IMR-90 (cell line): Measurements from ENCODE around the gene SCTR. TPM values are rescaled to one million over a fixed set of nuclear protein-coding genes. Genes with fewer than 3 reads are reported as not detected.

Experiments used
- ATAC-seq: fragments of 200-7000 bp; cut with Tn5 transposase; 2 replicates; pipeline ENCODE4 v1.9.1; 2020; ENCODE audit warnings: low read depth, mild to moderate bottlenecking, moderate library complexity
- BruUV-seq: library from RNA; stranded (reverse); fragments of 400-500 nt; replicated peaks from 2 replicates; lab custom pipeline; 2021; lab: Mats Ljungman, UMichigan
- CTCF ChIA-PET: fragments of 300-600 bp; formaldehyde crosslinking; extraction: SDS; loops from one replicate; lab custom pipeline; 2021; ENCODE audit warnings: antibody characterized with exemption; lab: Yijun Ruan, JAX
- POLR2A ChIA-PET: fragments of 300-600 bp; sonication (Branson Sonifier 250); formaldehyde crosslinking; loops from one replicate; lab custom pipeline; 2022; ENCODE audit warnings: antibody characterized with exemption; ENCODE audit not compliant: unreplicated experiment; lab: Charles Lee
- DNase-seq: peaks from one replicate; pipeline ENCODE4 v3.0.0; 2013
- H2AFZ ChIP-seq: replicated peaks from 2 replicates; pipeline ENCODE3; 2013; ENCODE audit warnings: low read length, mild to moderate bottlenecking; ENCODE audit not compliant: poor library complexity
- H2AK5ac ChIP-seq: 2 replicates; pipeline ENCODE4 v1.6.1; 2013; ENCODE audit warnings: low read depth, low read length, inconsistent platforms
- H2AK9ac ChIP-seq: replicated peaks from 2 replicates; pipeline ENCODE3; 2013; ENCODE audit warnings: mild to moderate bottlenecking, low read depth, low read length, moderate library complexity; ENCODE audit not compliant: poor library complexity
- H2BK120ac ChIP-seq: 2 replicates; pipeline ENCODE4 v1.6.1; 2013; ENCODE audit warnings: low read depth, low read length, inconsistent platforms
- H2BK15ac ChIP-seq: 3 replicates; pipeline ENCODE4 v1.6.1; 2013; ENCODE audit warnings: low read depth, low read length, inconsistent platforms
- H2BK20ac ChIP-seq: 2 replicates; pipeline ENCODE4 v1.6.1; 2013; ENCODE audit warnings: low read depth, mild to moderate bottlenecking, inconsistent platforms, low read length, moderate library complexity
- H2BK5ac ChIP-seq: 2 replicates; pipeline ENCODE4 v1.6.1; 2013; ENCODE audit warnings: mild to moderate bottlenecking, low read depth, low read length, inconsistent platforms; ENCODE audit not compliant: poor library complexity, severe bottlenecking
- H3K14ac ChIP-seq: replicated peaks from 2 replicates; pipeline ENCODE4 v1.6.1; 2013; ENCODE audit warnings: low read depth, low read length, inconsistent platforms
- H3K18ac ChIP-seq: 2 replicates; pipeline ENCODE4 v1.6.1; 2013; ENCODE audit warnings: low read depth, low read length, control low read depth
- H3K23ac ChIP-seq: 2 replicates; pipeline ENCODE4 v1.6.1; 2013; ENCODE audit warnings: low read depth, low read length, inconsistent platforms
- H3K27ac ChIP-seq: 2 replicates; pipeline ENCODE4 v1.5.1; 2013; ENCODE audit warnings: mild to moderate bottlenecking, control low read depth, low read length; ENCODE audit not compliant: insufficient read depth
- H3K27me3 ChIP-seq: 2 replicates; pipeline ENCODE4 v1.6.1; 2013; ENCODE audit warnings: low read length; ENCODE audit not compliant: control insufficient read depth, insufficient read depth
- H3K36me3 ChIP-seq: 2 replicates; pipeline ENCODE4 v1.6.1; 2013; ENCODE audit warnings: low read length, mixed read lengths; ENCODE audit not compliant: control insufficient read depth, insufficient read depth
- H3K4ac ChIP-seq: 2 replicates; pipeline ENCODE4 v1.6.1; 2013; ENCODE audit warnings: low read depth, low read length, inconsistent platforms
- H3K4me1 ChIP-seq: 2 replicates; pipeline ENCODE4 v1.6.1; 2013; ENCODE audit warnings: low read length, mixed read lengths; ENCODE audit not compliant: control insufficient read depth, insufficient read depth
- H3K4me2 ChIP-seq: 2 replicates; pipeline ENCODE4 v1.6.1; 2013; ENCODE audit warnings: low read depth, mild to moderate bottlenecking, control low read depth, low read length, moderate library complexity
- H3K4me3 ChIP-seq: 2 replicates; pipeline ENCODE4 v1.5.1; 2013; ENCODE audit warnings: low read depth, mild to moderate bottlenecking, control low read depth, low read length, moderate library complexity; ENCODE audit not compliant: insufficient read depth
- H3K56ac ChIP-seq: 2 replicates; pipeline ENCODE4 v1.6.1; 2013; ENCODE audit warnings: low read length, inconsistent platforms; ENCODE audit not compliant: insufficient read depth; ENCODE audit errors: extremely low read depth
- H3K79me1 ChIP-seq, 2 experiments: 2 replicates each; pipeline ENCODE4 v1.6.1; 2013; ENCODE audit warnings: low read length in 2 of 2, inconsistent platforms in 1 of 2, low read depth in 1 of 2
- H3K9ac ChIP-seq: 2 replicates; pipeline ENCODE4 v1.6.1; 2013; ENCODE audit warnings: low read depth, low read length, control low read depth
- H3K9me1 ChIP-seq: 2 replicates; pipeline ENCODE4 v1.6.1; 2013; ENCODE audit warnings: low read length, inconsistent platforms; ENCODE audit not compliant: insufficient read depth
- H3K9me3 ChIP-seq: 2 replicates; pipeline ENCODE4 v1.6.1; 2013; ENCODE audit warnings: low read length; ENCODE audit not compliant: control insufficient read depth, insufficient read depth
- H4K20me1 ChIP-seq: 2 replicates; pipeline ENCODE4 v1.6.1; 2013; ENCODE audit warnings: low read length, inconsistent platforms; ENCODE audit not compliant: insufficient read depth
- H4K5ac ChIP-seq: 2 replicates; pipeline ENCODE4 v1.6.1; 2013; ENCODE audit warnings: mild to moderate bottlenecking, low read depth, low read length, control low read depth
- H4K8ac ChIP-seq, 2 experiments: 2 replicates each; pipeline ENCODE4 v1.6.1; 2013; ENCODE audit warnings: low read depth in 2 of 2, low read length in 2 of 2, control low read depth in 1 of 2, inconsistent platforms in 1 of 2
- H4K91ac ChIP-seq: 2 replicates; pipeline ENCODE4 v1.6.1; 2013; ENCODE audit warnings: low read depth, low read length, inconsistent platforms; ENCODE audit not compliant: insufficient read depth
- BHLHE40 ChIP-seq: fragments of 150-350 bp; IDR thresholded peaks from 2 replicates; pipeline ENCODE4 v1.6.1; 2016; ENCODE audit warnings: mild to moderate bottlenecking, low read depth, low read length
- CEBPB ChIP-seq: IDR thresholded peaks from 2 replicates; pipeline ENCODE4 v1.6.1; 2012; ENCODE audit warnings: low read depth, low read length, improper control_type of control experiment
- CTCF ChIP-seq: conservative IDR thresholded peaks from 2 replicates; pipeline ENCODE4 v1.5.1; 2012; ENCODE audit warnings: mild to moderate bottlenecking, low read depth, low read length, improper control_type of control experiment
- ELK1 ChIP-seq: fragments of 150-350 bp; IDR thresholded peaks from 2 replicates; pipeline ENCODE4 v1.6.1; 2016; ENCODE audit warnings: low read depth, mild to moderate bottlenecking, low read length, moderate library complexity, borderline replicate concordance
- FOS ChIP-seq: fragments of 150-350 bp; IDR thresholded peaks from 2 replicates; pipeline ENCODE4 v1.6.1; 2016; ENCODE audit warnings: low read depth, low read length
- MAFK ChIP-seq: IDR thresholded peaks from 2 replicates; pipeline ENCODE4 v1.6.1; 2012; ENCODE audit warnings: low read depth, low read length, improper control_type of control experiment
- MXI1 ChIP-seq: IDR thresholded peaks from 2 replicates; pipeline ENCODE4 v1.6.1; 2012; ENCODE audit warnings: low read depth, mild to moderate bottlenecking, low read length, moderate library complexity, borderline replicate concordance
- NFE2L2 ChIP-seq: fragments of 150-350 bp; IDR thresholded peaks from 2 replicates; pipeline ENCODE4 v1.6.1; 2016; ENCODE audit warnings: low read depth, mild to moderate bottlenecking, low read length
- POLR2A ChIP-seq: IDR thresholded peaks from 2 replicates; pipeline ENCODE4 v1.6.1; 2012; ENCODE audit warnings: mild to moderate bottlenecking, low read depth, low read length
- RAD21 ChIP-seq: IDR thresholded peaks from 2 replicates; pipeline ENCODE4 v1.6.1; 2012; ENCODE audit warnings: low read length, improper control_type of control experiment
- RCOR1 ChIP-seq: IDR thresholded peaks from 2 replicates; pipeline ENCODE4 v1.6.1; 2012; ENCODE audit warnings: mild to moderate bottlenecking, low read length, improper control_type of control experiment; ENCODE audit not compliant: insufficient replicate concordance
- SMC3 ChIP-seq: fragments of 150-350 bp; IDR thresholded peaks from 2 replicates; pipeline ENCODE4 v1.6.1; 2016; ENCODE audit warnings: low read depth, mild to moderate bottlenecking, antibody characterized with exemption, low read length, moderate library complexity
- WGBS, 2 experiments: methylation state at CpG; one replicate each; pipeline versions ENCODE4 v1.1.5 to v1.1.7; 2013; ENCODE audit warnings: missing lambda C conversion rate in 2 of 2; ENCODE audit not compliant: insufficient read length in 1 of 2; ENCODE audit errors: extremely low coverage in 2 of 2; 5-methylcytosine and 5-hydroxymethylcytosine counted together
- dilution Hi-C: fragments of 300-500 bp; cut with HindIII; formaldehyde crosslinking; loops from one replicate; pipeline ENCODE4 v1.14.3; 2018; ENCODE audit warnings: low sequenced_read_pairs; ENCODE audit not compliant: unreplicated experiment
- in situ Hi-C: fragments of 300-500 bp; cut with MboI; formaldehyde crosslinking; loops from 3 replicates; pipeline ENCODE4 v1.14.3; 2019; ENCODE audit warnings: low sequenced_read_pairs, inconsistent platforms, mixed read lengths
- intact Hi-C: fragments of 100-400 bp; cut with micrococcal nuclease; formaldehyde crosslinking; loops from 2 replicates; pipeline ENCODE4 v1.10.0; 2022
- polyA plus RNA-seq, 3 experiments: library from polyadenylated mRNA; depleted of rRNA; stranded (reverse); fragments of >200 nt; gene quantifications; 2 replicates each; pipeline ENCODE4 v1.2.3, GENCODE V29; 2012; ENCODE audit warnings: low replicate concordance in 1 of 3
- total RNA-seq: library from RNA; depleted of rRNA; stranded (reverse); fragments of >200 nt; gene quantifications from 2 replicates; pipeline ENCODE4 v1.2.3, GENCODE V29; 2012
- TF ChIP-seq, protein P1 (sequence below): fragments of 150-350 bp; IDR thresholded peaks from 2 replicates; pipeline ENCODE4 v1.6.1; 2017; ENCODE audit warnings: mild to moderate bottlenecking, antibody characterized with exemption, low read length, low read depth

Gene SCTR
- total and polyA plus RNA-seq, 2 of the 4 experiments (the other 2 are of a cell fraction) = not detected

DNA sequence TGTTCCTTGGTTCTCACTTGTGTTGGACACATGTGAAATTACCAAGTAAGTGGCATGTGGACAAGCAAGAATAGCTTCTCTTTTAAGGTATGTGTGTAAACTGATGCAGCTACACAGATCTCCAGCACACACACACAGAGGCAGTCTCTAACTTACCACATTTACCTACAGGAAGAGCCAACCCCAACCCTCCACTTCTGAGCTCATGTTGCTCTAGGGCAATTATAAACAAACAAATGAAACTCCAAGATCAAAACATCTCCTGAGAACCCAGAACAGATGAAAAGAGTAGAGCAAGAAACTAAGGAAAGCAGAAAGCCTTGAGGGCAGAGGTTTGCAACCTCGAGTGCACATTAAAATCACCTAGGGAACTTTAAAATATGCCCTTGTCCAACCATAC, 108.7 kb downstream of the SCTR start:
- Histone ChIP-seq H3K4ac (no peak overlapping the region), H4K8ac (no peak overlapping the region), H3K79me1 (no peaks in the 10 kb centered on the region), H3K27ac (no peak overlapping the region), H3K4me1 (no peaks in the 10 kb centered on the region), H2BK15ac (no peak overlapping the region), H2AK9ac (no peak overlapping the region), H3K14ac (no peak overlapping the region), H2AK5ac (no peak overlapping the region), H4K5ac (no peak overlapping the region), H3K4me3 (no peak overlapping the region), H2BK5ac (no peak overlapping the region), H3K27me3 (no peaks in the 10 kb centered on the region; the same call in 1 of the 2 replicates), H2BK20ac (no peak overlapping the region), H2AFZ (no peak overlapping the region), H4K91ac (no peak overlapping the region), H3K9me1 (no peaks in the 10 kb centered on the region), H3K36me3 (no peaks in the 10 kb centered on the region), H3K56ac (no peak overlapping the region), H4K20me1 (no peaks in the 10 kb centered on the region), H3K23ac (no peak overlapping the region), H3K9me3 (no peaks in the 10 kb centered on the region), H3K18ac (no peak overlapping the region), H2BK120ac (no peak overlapping the region), H3K4me2 (no peak overlapping the region), H3K9ac (no peak overlapping the region)
- dilution Hi-C loops = no loop called here
- DNase-seq = no peak
- intact Hi-C loops = no loop called here
- no TSS peak for BruUV-seq
- no peak for ATAC-seq
- POLR2A ChIA-PET = no interaction called here
- no peak for TF ChIP-seq FOS
- no peak for TF ChIP-seq MXI1
- no peak for TF ChIP-seq BHLHE40
- no peak for TF ChIP-seq CEBPB
- no peak for TF ChIP-seq CTCF
- TF ChIP-seq NFE2L2 = no peak
- TF ChIP-seq POLR2A = no peak
- no peak for TF ChIP-seq RCOR1
- TF ChIP-seq RAD21 = no peak
- no peak for TF ChIP-seq MAFK
- no peak for TF ChIP-seq SMC3
- TF ChIP-seq ELK1 = no peak
- TF ChIP-seq, protein P1, sequence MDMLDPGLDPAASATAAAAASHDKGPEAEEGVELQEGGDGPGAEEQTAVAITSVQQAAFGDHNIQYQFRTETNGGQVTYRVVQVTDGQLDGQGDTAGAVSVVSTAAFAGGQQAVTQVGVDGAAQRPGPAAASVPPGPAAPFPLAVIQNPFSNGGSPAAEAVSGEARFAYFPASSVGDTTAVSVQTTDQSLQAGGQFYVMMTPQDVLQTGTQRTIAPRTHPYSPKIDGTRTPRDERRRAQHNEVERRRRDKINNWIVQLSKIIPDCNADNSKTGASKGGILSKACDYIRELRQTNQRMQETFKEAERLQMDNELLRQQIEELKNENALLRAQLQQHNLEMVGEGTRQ = no peak
- WGBS, 2 experiments = no CpG with 5 or more reads among the region's 1 CpG
- in situ Hi-C loops = loop anchor here (5.0 kb wide), 1 partner anchor 52 kb away; no protein-coding TSS in a partner anchor
- CTCF ChIA-PET = interaction anchor here (1.0 kb wide), 1 partner anchor 61 kb away, joined by 3 read pairs; no protein-coding TSS in a partner anchor
